ENCODE data around the gene TECRL.

DNA sequence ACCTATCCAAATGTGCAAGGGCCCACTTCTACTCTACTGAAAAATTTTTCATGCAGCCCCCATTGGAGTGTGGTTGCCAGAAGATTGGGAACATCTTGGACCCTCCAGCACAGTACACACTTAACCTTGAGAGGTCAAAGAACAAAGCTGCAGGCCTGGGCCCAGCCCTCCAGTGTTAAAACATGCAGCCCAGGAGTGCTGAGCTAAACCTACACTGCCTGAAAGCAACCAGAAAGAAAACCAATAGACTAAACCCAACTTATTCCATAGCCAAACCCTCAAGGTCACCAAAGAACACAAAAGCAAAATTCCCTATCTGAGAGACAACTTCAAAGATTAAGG lies 47.9 kb downstream of the TECRL start:
- TF ChIP-seq BCL11B (tag by site-specific recombination; IDR thresholded peaks at IDR 0.05; ENCODE audit: low read depth) (no peak), CTCF (tag by site-specific recombination; IDR thresholded peaks at IDR 0.05) (no peak), ZNF2 (tag by site-specific recombination; IDR thresholded peaks at IDR 0.05) (no peak), ZFP41 (tag by site-specific recombination; IDR thresholded peaks at IDR 0.05; ENCODE audit: borderline replicate concordance) (no peak), SALL2 (tag by site-specific recombination; IDR thresholded peaks at IDR 0.05; ENCODE audit: borderline replicate concordance) (no peak), TCF7L2 (IDR thresholded peaks at IDR 0.05; ENCODE audit: borderline replicate concordance, low read depth, low read length) (no peak), ZNF366 (tag by site-specific recombination; conservative IDR thresholded peaks at IDR 0.05) (no peak), ZNF747 (tag by site-specific recombination; IDR thresholded peaks at IDR 0.05) (no peak), TSHZ1 (tag by site-specific recombination; IDR thresholded peaks at IDR 0.05; ENCODE audit: borderline replicate concordance) (no peak), REST (tag by site-specific recombination; IDR thresholded peaks at IDR 0.05) (no peak), YY1 (tag by site-specific recombination; IDR thresholded peaks at IDR 0.05) (no peak)
- TF ChIP-seq, protein P1, sequence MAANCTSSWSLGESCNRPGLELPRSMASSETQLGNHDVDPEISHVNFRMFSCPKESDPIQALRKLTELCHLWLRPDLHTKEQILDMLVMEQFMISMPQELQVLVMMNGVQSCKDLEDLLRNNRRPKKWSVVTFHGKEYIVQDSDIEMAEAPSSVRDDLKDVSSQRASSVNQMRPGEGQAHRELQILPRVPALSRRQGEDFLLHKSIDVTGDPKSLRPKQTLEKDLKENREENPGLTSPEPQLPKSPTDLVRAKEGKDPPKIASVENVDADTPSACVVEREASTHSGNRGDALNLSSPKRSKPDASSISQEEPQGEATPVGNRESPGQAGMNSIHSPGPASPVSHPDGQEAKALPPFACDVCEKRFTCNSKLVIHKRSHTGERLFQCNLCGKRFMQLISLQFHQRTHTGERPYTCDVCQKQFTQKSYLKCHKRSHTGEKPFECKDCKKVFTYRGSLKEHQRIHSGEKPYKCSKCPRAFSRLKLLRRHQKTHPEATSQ (tag by site-specific recombination; IDR thresholded peaks at IDR 0.05), result no peak
